Measurements from ENCODE around the gene PID1.

DNA sequence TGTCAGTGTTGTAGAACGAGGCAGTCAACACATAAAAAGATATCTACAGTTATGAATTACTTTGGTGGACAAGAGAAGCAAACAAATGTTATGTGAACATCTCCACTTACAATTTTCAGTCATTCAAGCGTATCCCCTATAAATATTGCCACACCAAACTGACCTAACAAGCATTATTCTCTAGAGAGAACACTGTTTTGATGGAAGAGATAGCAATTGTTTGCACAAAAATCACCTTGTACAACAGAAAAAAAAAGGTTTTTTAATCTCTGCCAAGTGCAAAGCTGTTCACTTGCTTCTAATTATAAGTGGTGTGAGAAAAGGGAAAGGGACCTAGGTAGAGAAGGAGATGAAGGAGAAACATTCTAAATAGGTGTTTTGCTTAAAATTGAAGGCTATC lies 33.8 kb downstream of the PID1 start:
- TF ChIP-seq CTCF (IDR thresholded peaks at IDR 0.05) (no peak), POLR2A (IDR thresholded peaks at IDR 0.05) (no peak)
